Upper lobe of left lung (tissue), 4 donors: ENCODE results near the gene KCNIP1.

Experiments
- CTCF ChIP-seq, 6 experiments: fragments of 450-650 bp in 4 of 6; fragments of 200-600 bp in 2 of 6; sonication (generic) in 2 of 6; IDR thresholded peaks; one replicate each; pipeline ENCODE4 v1.5.1; 2016 to 2019; ENCODE audit warnings: antibody characterized with exemption in 6 of 6
- EP300 ChIP-seq, 4 donors: sonication (generic); formaldehyde crosslinking; IDR thresholded peaks; one replicate each; pipeline ENCODE4 v1.5.1; 2017; ENCODE audit warnings: antibody characterized with exemption in 4 of 4, control low read depth in 2 of 4
- POLR2A ChIP-seq, 4 donors: fragments of 450-650 bp; IDR thresholded peaks; one replicate each; pipeline ENCODE4 v1.5.1; 2016 to 2017; ENCODE audit warnings: antibody characterized with exemption in 4 of 4, mild to moderate bottlenecking in 2 of 4
- POLR2AphosphoS5 ChIP-seq, 2 donors: sonication (generic); formaldehyde crosslinking; IDR thresholded peaks; one replicate each; pipeline ENCODE4 v1.5.1; 2017; ENCODE audit warnings: antibody characterized with exemption in 2 of 2

- no peak for TF ChIP-seq CTCF (IDR thresholded peaks at IDR 0.05)
- no peak for TF ChIP-seq POLR2AphosphoS5 (IDR thresholded peaks at IDR 0.05)
- no peak for TF ChIP-seq EP300 (IDR thresholded peaks at IDR 0.05)
- no peak for TF ChIP-seq POLR2A (IDR thresholded peaks at IDR 0.05)
Observed at GRCh38 chr5:170587808-170588207, 84.0 kb downstream of the KCNIP1 start.
